Astrocyte (in vitro differentiated cells and primary cell): ENCODE data around the gene FBXO5.

Experiments used
- CTCF ChIP-seq: IDR thresholded peaks from 2 replicates; pipeline ENCODE4 v1.5.1; 2011; ENCODE audit warnings: low read depth, mild to moderate bottlenecking, inconsistent platforms, low read length, moderate library complexity; ENCODE audit not compliant: insufficient read depth
- EZH2 ChIP-seq: IDR thresholded peaks from 2 replicates; pipeline ENCODE4 v1.6.1; 2012; ENCODE audit warnings: mild to moderate bottlenecking, low read length, inconsistent platforms; ENCODE audit not compliant: insufficient read depth

- TF ChIP-seq CTCF (no peak), EZH2 (no peak)
Observed at GRCh38 chr6:152946484-152946883, 36.4 kb downstream of the FBXO5 start.
